Esophagus muscularis mucosa (tissue), 4 donors: ENCODE data around the gene SIK2. TPM values are rescaled to one million over a fixed set of nuclear protein-coding genes. Genes with fewer than 3 reads are reported as not detected.
A peak's percentile ranks its signal among the peaks of the same experiment; 100 is the strongest.

Source experiments
- DNase-seq: peaks from one replicate; pipeline ENCODE4 v3.0.0-alpha.2; 2017; ENCODE audit errors: extremely low spot score
- H3K27ac ChIP-seq, 4 donors: fragments of 200-600 bp; sonication (generic); replicated peaks in 1 of 4; 1 replicate in 3 of 4; 2 replicates in 1 of 4; pipeline ENCODE4 v1.5.1; 2016 to 2019; ENCODE audit warnings: mild to moderate bottlenecking in 1 of 4
- H3K27me3 ChIP-seq, 4 donors: fragments of 200-600 bp; sonication (generic); one replicate each; pipeline versions ENCODE4 v1.5.1 to v1.6.0; 2016 to 2019
- H3K36me3 ChIP-seq, 4 donors: fragments of 200-600 bp; sonication (generic); one replicate each; pipeline ENCODE4 v1.5.1; 2016 to 2019
- H3K4me1 ChIP-seq, 4 donors: fragments of 200-600 bp; sonication (generic); one replicate each; pipeline ENCODE4 v1.5.1; 2016 to 2019
- H3K4me3 ChIP-seq, 4 donors: fragments of 200-600 bp; sonication (generic); 1 replicate in 2 of 4; 2 replicates in 2 of 4; pipeline ENCODE4 v1.5.1; 2016 to 2019; ENCODE audit warnings: mild to moderate bottlenecking in 4 of 4, moderate library complexity in 1 of 4
- H3K9me3 ChIP-seq, 4 donors: fragments of 200-600 bp; sonication (generic); 1 replicate in 3 of 4; 2 replicates in 1 of 4; pipeline ENCODE4 v1.5.1; 2016 to 2019
- CTCF ChIP-seq, 3 experiments: fragments of 200-600 bp in 2 of 3; fragments of 450-650 bp in 1 of 3; sonication (generic) in 2 of 3; IDR thresholded peaks; one replicate each; pipeline ENCODE4 v1.5.1; 2017 to 2019; ENCODE audit warnings: antibody characterized with exemption in 3 of 3, mild to moderate bottlenecking in 2 of 3, moderate library complexity in 1 of 3
- EP300 ChIP-seq: sonication (generic); formaldehyde crosslinking; IDR thresholded peaks from one replicate; pipeline ENCODE4 v1.6.1; 2017; ENCODE audit warnings: antibody characterized with exemption
- POLR2A ChIP-seq: fragments of 450-650 bp; IDR thresholded peaks from one replicate; pipeline ENCODE4 v1.6.1; 2017; ENCODE audit warnings: antibody characterized with exemption, moderate library complexity, mild to moderate bottlenecking, low read depth
- POLR2AphosphoS5 ChIP-seq, 2 donors: sonication (generic); formaldehyde crosslinking; IDR thresholded peaks; one replicate each; pipeline ENCODE4 v1.6.1; 2017; ENCODE audit warnings: antibody characterized with exemption in 2 of 2
- WGBS: methylation state at CpG from one replicate; pipeline ENCODE4 v1.1.5; 2018; 5-methylcytosine and 5-hydroxymethylcytosine counted together
- intact Hi-C: fragments of 100-400 bp; cut with DNase I; formaldehyde crosslinking; loops from one replicate; pipeline ENCODE4 v1.15.1; 2023
- total RNA-seq, 4 donors: library from RNA; depleted of rRNA; stranded (reverse); fragments of >200 nt; gene quantifications; one replicate each; pipeline versions ENCODE4 v1.1.0 to v1.2.1, GENCODE V29; 2016

Gene SIK2
- total RNA-seq, 4 donors from 2014 or later, result 14.5 to 22.1 (median 17.4) TPM

- intact Hi-C loops, result no loop called here
- H3K4me3 ChIP-seq, result no peak overlapping the region
- no peaks in the 10 kb centered on the region for H3K36me3 ChIP-seq
- H3K27ac ChIP-seq, result no peak overlapping the region
- TF ChIP-seq EP300, result no peak
- no peak for TF ChIP-seq POLR2A
- 49% methylated on average over 6 of the region's 6 CpGs for WGBS
- no peaks in the 10 kb centered on the region for H3K9me3 ChIP-seq
- H3K4me1 ChIP-seq, result peaks cover 13 to 22% (median 18%) of the 10 kb centered on the region in 4 donors
- H3K27me3 ChIP-seq, result no peaks in the 10 kb centered on the region
- DNase-seq, result no peak
Observed at GRCh38 chr11:111571829-111572501, 30.3 kb upstream of the SIK2 start.

DNA sequence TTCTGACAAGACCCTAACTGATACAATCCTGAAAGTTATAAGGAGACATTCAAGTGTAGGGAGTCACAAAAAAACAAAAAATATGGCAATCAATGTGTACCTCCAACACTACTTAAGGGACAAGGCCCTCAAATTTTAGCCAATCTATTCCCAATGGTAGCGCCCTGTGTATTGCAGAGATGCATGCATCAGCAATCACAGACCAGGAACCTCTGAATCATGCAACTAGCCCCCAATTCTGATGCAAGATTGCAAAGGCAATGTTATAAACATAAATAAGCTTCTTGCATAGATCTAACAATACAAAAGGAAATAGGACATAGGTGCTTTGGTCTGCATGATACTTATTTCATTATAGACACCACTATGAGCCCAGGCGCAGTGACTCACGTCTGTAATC, 29.7 kb upstream of the SIK2 start:
- no peaks in the 10 kb centered on the region for H3K36me3 ChIP-seq
- H3K4me3 ChIP-seq, result no peak overlapping the region
- H3K9me3 ChIP-seq, result no peaks in the 10 kb centered on the region
- TF ChIP-seq EP300, result no peak
- TF ChIP-seq POLR2AphosphoS5 (IDR thresholded peaks at IDR 0.05), result no peak
- no peak for TF ChIP-seq CTCF (IDR thresholded peaks at IDR 0.05)
- TF ChIP-seq POLR2A, result no peak
- intact Hi-C loops, result no loop called here
- H3K27ac ChIP-seq, result no peak overlapping the region
- DNase-seq, result no peak
- H3K4me1 ChIP-seq, result peaks cover 13 to 22% (median 18%) of the 10 kb centered on the region in 4 donors
- 100% methylated on average over 3 of the region's 3 CpGs for WGBS
- no peaks in the 10 kb centered on the region for H3K27me3 ChIP-seq

- 41% methylated on average over 4 of the region's 4 CpGs for WGBS
- Histone ChIP-seq H3K9me3 (no peaks in the 10 kb centered on the region), H3K4me1 (peaks cover 13 to 22% (median 18%) of the 10 kb centered on the region in 4 donors), H3K27ac (peak overlapping the region in 1 of 4 donors; percentile 3), H3K4me3 (peak overlapping the region in 3 of 4 donors; percentile 8 to 39 (median 22)), H3K36me3 (no peaks in the 10 kb centered on the region), H3K27me3 (no peaks in the 10 kb centered on the region)
- no peak for DNase-seq
- intact Hi-C loops, result no loop called here
- TF ChIP-seq EP300, result no peak
- no peak for TF ChIP-seq CTCF (IDR thresholded peaks at IDR 0.05)
- TF ChIP-seq POLR2A, result no peak
- TF ChIP-seq POLR2AphosphoS5 (IDR thresholded peaks at IDR 0.05), result no peak
Observed at GRCh38 chr11:111573821-111574249, 28.4 kb upstream of the SIK2 start.

- no peak for DNase-seq
- no peaks in the 10 kb centered on the region for H3K27me3 ChIP-seq
- H3K4me3 ChIP-seq, result peak overlapping the region in 3 of 4 donors; percentile 8 to 39 (median 22)
- peaks cover 13 to 22% (median 18%) of the 10 kb centered on the region in 4 donors for H3K4me1 ChIP-seq
- no peak for TF ChIP-seq CTCF (IDR thresholded peaks at IDR 0.05)
- no peak for TF ChIP-seq EP300
- no peak for TF ChIP-seq POLR2AphosphoS5 (IDR thresholded peaks at IDR 0.05)
- no peak for TF ChIP-seq POLR2A
- peak overlapping the region in 1 of 4 donors; percentile 3 for H3K27ac ChIP-seq
- no peaks in the 10 kb centered on the region for H3K9me3 ChIP-seq
- WGBS, result 75% methylated on average over 7 of the region's 7 CpGs
- intact Hi-C loops, result no loop called here
- no peaks in the 10 kb centered on the region for H3K36me3 ChIP-seq
Observed at GRCh38 chr11:111574373-111575225, 27.6 kb upstream of the SIK2 start.

DNA sequence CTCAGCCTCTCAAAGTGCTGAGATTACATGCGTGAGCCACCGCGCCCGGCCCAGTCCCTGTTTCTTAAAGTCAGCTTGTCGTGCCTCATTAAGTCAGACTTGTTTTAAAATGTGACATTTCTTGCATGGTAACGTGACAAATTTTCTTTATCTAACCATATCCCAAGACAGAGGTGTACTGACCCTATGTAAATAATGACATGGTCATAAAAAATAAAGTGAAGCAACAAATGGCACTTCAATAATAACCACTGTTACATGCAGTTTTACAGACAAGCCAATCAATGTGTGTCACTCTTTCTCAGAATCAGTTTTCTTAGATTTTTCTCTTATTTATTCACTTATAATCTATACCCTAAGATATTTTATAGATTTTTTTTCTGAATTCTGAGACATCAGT, 26.5 kb upstream of the SIK2 start:
- Histone ChIP-seq H3K9me3 (no peaks in the 10 kb centered on the region), H3K27me3 (no peaks in the 10 kb centered on the region), H3K4me3 (no peak overlapping the region), H3K36me3 (no peaks in the 10 kb centered on the region), H3K4me1 (peaks cover 13 to 22% (median 18%) of the 10 kb centered on the region in 4 donors), H3K27ac (no peak overlapping the region)
- intact Hi-C loops, result no loop called here
- DNase-seq, result no peak
- 99% methylated on average over 6 of the region's 6 CpGs for WGBS
- TF ChIP-seq CTCF (IDR thresholded peaks at IDR 0.05) (no peak), EP300 (no peak), POLR2AphosphoS5 (IDR thresholded peaks at IDR 0.05) (no peak), POLR2A (no peak)
